GM12874 (cell line): ENCODE measurements around the gene PPARG.

ENCODE experiments used
- TF ChIP-seq, protein P1 (sequence below): IDR thresholded peaks from 2 replicates; pipeline ENCODE4 v1.5.1; 2011; ENCODE audit warnings: low read depth, mild to moderate bottlenecking, control low read depth, low read length, moderate library complexity; ENCODE audit not compliant: insufficient read depth

The PPARG gene

DNA sequence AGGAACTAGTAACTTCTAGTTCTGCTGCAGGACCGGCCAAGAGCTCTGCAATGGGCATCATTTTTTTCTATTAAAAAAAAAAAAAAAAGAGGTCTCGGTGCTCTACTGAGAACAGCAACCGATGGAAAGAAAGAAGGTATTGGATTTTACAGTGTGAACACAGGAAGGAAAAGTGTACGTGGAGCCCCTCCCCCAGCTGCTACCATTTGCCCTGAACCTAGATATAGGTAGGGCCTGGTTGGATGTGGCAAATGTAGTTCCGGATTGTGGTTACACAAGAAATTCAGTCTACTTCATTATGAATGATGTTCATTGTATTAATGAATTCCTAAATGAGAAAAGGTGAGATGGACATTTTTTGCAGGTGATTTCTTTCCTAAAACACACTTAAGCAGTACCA is 17.9 kb upstream of the PPARG start:
- TF ChIP-seq, protein P1, sequence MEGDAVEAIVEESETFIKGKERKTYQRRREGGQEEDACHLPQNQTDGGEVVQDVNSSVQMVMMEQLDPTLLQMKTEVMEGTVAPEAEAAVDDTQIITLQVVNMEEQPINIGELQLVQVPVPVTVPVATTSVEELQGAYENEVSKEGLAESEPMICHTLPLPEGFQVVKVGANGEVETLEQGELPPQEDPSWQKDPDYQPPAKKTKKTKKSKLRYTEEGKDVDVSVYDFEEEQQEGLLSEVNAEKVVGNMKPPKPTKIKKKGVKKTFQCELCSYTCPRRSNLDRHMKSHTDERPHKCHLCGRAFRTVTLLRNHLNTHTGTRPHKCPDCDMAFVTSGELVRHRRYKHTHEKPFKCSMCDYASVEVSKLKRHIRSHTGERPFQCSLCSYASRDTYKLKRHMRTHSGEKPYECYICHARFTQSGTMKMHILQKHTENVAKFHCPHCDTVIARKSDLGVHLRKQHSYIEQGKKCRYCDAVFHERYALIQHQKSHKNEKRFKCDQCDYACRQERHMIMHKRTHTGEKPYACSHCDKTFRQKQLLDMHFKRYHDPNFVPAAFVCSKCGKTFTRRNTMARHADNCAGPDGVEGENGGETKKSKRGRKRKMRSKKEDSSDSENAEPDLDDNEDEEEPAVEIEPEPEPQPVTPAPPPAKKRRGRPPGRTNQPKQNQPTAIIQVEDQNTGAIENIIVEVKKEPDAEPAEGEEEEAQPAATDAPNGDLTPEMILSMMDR, result no peak

DNA sequence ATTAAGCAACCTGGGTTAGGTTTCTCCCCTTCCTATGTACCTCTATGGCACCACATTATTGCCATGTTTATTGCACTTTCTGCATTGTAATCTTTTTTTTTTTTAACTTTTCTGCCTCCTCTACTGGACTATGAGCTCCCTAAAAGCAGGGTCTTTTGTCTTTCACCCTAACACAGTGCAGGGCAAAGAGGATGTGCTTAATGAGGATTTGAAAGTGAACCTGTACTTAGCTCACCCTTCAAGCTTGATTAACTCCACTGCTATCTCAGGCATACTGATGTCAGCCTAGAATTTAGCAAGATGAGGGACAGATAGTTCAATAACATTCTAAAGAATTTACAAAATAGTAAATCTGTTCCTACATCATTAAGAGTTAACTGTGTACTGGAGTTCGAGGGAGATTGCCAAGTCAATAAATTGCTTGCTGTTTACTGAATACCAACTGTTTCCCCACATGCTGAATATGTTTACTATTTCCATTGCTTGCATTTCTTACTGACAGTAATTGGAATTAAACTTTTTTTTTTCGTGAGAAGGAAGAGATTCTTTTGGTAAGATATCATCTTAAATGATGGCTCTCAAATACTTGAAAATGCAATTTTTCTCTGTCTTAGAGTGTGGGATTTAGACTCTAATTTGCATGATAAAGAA is 15.7 kb upstream of the PPARG start:
- TF ChIP-seq, protein P1, result no peak

DNA sequence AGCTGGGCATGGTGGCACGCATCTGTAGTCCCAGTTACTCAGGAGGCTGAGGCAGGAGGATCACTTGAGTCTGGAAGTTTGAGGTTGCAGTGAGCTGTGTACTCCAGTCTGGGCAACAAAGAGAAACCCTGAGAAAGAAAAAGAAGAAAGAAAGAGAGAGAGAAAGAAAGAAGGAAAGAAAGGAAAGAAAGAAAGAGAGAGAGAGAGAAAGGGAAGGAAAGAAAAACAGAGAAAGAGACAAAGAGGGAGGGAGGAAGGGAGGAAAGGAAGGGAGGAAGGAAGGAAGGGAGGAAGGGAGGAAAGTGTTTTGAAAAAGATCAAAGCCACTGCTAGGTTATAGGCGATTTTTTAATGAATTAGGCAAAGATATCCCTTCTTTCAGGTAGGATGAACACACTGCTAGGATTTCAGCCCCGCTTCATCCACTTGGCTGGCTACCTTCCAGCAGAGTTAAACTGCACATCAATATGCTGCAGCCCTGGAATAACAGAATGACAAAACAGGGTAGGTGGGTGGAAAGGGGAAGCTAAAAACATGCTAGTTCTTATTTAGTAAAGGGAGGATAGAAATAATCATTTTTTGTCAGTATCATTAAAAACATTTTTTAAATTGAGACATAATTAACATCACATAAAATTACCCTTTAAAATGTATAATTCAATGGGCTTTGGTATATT is 12.8 kb upstream of the PPARG start:
- TF ChIP-seq, protein P1, result no peak

DNA sequence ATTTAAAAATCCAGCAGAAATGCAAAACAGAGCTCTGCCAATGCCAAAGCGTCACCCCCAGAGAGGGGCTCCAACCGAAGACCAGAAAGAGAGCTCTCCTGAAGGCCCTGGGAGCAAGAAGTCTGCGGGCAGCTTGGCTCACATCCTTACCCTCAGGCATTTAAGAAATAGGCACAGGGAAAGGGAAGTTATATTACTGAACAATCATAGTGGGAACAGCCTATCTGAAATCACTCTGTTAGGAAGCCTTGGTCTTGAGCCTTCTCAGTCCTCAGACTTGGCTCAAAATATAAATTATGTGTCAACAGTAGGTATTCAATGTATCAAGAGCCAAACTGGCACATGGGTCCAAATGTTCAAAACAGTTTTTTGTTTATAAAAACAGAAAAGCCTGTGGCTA is 10.3 kb upstream of the PPARG start:
- TF ChIP-seq, protein P1, result no peak

DNA sequence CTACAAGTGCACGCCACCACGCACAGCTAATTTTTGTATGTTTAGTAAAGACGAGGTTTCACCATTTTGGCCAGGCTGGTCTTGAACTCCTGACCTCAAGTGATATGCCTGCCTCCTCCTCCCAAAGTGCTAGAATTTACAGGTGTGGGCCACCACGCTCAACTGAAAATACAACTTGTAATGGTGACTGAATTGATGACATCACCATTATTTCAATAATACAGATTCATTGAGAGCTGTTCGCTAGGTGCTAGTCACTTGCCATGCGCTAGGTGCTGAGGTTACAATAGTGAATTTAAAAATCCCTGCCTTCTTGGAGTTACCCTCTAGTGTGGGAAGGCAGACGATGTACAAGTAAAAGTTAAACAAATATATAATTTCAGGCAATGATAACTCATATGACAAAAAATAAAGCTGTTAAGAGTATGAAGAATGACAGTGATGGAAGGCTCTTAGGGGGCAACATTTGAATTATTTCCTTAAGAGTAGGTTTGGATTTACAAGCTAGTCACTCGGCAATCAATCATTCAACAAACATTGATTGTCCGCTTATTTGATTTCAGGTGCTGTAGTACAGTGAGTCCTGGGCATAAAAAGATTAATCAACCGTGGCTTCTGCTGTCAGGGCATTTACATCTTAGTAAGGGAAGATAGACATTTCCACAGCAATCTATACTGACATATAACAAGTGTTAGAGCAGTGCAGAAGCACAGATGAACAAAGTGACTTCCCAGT is 9.1 kb upstream of the PPARG start:
- TF ChIP-seq, protein P1, result no peak

DNA sequence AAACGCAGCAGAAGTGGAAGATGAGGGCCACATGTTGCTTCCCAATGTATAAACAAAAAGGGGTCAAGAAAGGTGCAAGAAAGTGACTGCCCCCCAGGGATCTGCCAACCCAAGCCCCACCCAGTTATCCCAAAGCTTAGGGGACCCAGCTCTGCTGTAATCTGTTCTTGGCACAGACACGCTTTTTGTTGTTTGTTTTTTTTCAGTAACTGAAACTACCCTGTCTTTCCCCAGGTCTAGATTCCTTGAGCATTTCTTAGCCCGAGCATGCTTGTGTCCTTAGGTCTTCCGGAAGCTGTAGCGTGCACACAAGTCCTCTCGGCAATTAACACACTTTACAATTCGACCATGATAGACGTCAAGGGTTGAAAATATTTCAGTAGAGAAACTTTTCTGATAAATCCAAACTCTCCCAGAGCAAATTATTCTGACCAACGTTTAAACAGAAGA is 8.5 kb upstream of the PPARG start:
- TF ChIP-seq, protein P1, result no peak

DNA sequence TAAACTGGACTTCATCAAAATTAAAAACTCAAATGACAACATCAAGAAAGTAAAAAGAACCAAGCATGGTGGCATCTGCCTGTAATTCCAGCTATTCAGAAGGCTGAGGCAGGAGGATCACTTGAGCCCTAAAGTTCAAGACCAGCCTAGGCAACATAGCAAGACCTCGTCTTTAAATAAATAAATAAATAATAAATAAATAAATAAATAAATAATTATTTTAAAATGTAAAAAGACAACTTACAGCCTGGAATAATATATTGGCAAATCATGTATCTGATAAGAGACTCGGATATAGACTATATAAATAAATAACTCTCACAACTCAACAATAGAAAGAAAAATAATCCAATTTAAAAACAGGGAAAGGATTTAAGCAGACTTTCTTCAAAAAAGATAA is 4.3 kb upstream of the PPARG start:
- TF ChIP-seq, protein P1, result no peak
